EH (cell line): ENCODE data around the gene ADAMTS7.
"Not testable (repeated sequence)": the region's sequence is repeated elsewhere in the genome, so short reads cannot be mapped to it uniquely, and the experiment has no call there.

Experiments
- DNase-seq: peaks from one replicate; pipeline ENCODE4 v3.0.0-alpha.2; 2015; ENCODE audit warnings: low read depth

Gene ADAMTS7

DNA sequence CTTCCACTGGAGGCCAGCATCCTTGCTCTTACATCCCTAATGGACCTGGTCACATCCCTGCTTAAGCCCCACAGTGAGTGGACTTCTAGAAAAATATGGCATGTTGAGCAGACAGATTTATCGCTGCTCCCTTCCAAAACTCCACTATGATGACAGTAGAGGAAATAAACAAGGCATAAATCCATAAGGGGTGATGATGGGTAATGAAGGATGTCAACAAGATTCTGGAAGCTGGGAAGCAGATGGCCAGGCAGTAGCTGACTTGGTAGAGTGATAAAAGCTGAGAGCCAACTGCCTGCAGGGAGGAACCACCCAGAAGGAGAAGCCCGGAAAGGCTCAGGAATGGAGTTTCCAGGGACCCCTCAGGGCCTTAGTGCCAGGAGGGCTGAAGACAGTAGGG, 28.9 kb downstream of the ADAMTS7 start:
- DNase-seq = not testable (repeated sequence)

DNA sequence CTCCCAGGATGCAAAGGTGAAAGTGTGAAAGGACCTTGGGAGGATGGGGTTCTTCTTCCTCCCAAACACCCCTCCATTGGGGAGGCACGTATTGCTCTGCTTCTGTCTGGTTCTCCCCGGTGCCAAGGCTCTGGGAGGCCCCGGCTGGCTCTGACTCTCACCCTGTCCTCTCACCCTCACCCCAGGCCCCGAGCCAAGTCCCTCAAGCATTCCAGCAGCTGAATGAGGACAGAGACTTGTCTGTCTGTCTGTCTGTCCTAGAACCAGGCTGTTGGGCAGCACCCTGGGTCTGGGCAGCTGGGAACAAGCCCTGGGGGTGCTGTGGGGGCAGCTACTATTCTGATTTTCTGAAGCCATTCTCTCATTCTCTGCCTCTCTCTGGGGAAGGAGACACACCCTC, 29.9 kb downstream of the ADAMTS7 start:
- not testable (repeated sequence) for DNase-seq

DNA sequence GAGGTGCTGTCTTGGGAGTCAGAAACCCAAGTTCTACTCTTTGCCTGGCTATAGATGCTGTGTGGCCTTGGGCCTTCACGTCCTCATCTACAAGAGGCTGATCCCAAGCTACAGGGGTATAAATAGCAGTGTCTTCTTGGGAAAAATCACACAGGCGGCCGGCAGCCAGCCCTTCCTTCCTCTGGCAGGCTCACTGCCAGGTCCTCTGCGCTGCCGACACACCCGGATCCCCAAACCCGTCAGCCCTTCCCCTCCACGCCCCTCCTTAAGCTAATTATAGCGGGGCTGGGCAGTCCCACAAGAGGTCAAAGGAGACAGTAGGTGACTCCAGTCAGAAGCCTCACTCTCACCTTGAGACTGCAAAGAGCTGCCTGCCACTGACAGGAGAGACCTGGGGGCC, 31.3 kb downstream of the ADAMTS7 start:
- DNase-seq = not testable (repeated sequence)

DNA sequence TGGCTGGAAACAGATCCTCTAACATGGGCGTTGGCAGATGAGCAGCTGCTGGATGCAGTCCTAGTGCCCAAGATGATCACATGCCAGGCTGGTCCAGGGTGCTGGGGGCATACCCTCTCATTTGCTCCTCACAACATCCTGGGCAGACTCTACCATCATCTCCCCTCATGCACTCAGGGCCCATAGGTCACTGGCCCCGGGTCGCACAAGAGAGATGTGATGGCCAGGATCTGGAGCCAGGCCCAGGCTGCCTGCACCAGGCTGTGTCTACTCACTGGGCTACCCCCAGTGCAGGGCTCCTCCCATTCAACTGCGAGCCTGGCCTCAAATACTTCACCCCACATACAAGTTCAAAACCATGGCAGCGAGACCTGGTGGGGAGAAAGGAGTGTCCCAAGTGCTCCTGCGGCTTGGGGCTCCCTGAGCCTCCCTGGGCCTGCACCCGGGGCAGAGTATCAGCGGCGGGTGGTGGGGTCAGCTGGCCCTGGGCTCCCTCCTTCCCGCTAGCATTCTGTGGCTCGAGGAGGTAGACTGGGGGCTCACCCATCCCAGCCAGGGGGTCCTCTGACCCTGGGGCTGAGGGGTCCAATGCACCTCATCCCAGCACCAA, 32.0 kb downstream of the ADAMTS7 start:
- not testable (repeated sequence) for DNase-seq

- DNase-seq = no peak
These were observed 32.8 kb downstream of the ADAMTS7 start for GRCh38 chr15:78778422-78778821.

- not testable (repeated sequence) for DNase-seq
These were observed 33.3 kb downstream of the ADAMTS7 start for GRCh38 chr15:78777953-78778345.

DNA sequence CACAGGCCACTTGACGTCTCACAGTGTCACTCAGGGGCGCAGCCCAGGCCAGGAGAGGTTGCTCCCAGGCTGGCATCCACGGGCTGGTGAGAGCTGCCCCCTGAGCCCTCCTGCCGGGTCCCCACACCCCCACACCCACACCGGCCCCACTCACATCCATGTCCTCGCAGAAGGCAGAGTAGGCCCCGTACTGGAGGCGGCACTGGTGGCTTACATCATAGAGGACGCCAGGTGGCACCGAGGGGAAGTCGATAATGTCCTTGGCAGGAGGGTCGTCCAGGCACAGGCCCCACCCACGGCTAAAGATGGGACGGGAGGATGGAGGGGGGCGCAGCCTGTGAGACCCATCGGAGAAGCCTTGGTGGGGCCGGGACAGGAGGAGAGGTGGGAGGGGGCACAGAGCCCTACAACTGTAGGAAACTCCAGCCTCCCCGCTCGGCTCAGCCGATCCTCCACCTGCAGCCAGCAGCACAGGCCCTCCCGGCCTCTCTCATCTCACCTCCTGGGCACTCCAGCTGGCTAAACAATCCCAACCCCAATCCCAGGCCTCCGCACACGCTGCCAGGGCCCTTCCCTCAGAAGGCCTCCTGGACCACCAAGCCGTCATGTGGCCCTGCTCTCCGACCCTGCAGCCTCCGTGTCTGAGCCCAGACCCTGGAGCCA, 33.8 kb downstream of the ADAMTS7 start:
- DNase-seq = not testable (repeated sequence)

GRCh38 chr15:78776046-78776925, 35.0 kb downstream of the ADAMTS7 start:
- not testable (repeated sequence) for DNase-seq

DNA sequence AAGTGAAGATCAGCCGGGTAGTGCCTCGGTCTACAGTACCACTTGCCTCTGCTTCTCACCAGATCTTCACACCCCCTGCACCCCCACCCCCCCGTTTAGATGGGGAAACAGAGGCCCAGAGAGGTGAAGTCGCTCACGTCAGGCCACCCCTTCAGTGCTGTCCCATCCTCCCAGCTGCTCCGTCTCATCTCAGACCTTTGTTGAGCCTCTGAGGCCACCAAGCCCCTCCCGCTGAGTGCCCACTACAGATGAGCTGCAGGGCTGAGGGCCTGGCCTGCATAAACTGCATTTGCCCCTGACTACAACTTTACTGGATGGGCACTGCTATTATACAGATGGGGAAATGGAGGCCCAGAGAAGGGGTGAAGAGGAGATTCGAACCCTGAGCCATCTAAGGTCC, 35.8 kb downstream of the ADAMTS7 start:
- DNase-seq = no peak

GRCh38 chr15:78774451-78774990, 36.7 kb downstream of the ADAMTS7 start:
- DNase-seq = not testable (repeated sequence)

DNA sequence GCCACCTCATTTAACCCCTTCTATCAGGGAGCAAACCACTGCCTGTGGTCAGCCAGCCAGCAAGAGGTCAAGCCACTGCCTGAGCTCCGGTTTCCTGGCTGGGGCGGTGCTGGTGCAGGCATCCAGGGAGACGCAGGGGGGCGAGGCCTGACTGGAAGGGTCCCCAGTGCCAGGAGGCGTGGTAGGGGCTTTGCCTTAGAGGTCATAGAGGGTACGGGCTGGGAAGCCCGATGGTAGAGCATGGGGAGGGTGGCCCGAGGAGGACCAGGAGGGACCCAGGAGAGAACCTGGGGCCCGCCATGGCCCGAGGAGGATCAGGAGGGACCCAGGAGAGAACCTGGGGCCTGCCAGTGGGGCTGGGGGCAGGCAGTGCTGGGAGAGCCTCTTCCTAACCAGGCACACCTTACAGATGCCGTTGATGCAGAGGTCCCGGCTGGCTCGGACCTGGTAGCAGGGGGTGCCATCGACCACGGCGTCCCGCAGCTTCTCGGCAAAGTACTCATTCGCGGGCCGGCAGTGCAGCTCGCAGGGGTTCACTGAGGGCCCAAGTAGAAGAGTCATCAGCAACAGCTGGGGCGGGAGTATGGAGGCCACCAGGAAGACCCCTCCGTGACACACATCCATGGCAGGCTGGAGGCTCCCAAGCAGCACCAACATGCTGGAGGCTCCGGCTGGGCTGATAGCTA, 37.4 kb downstream of the ADAMTS7 start:
- DNase-seq = not testable (repeated sequence)

GRCh38 chr15:78772738-78773137, 38.5 kb downstream of the ADAMTS7 start:
- no peak for DNase-seq

- not testable (repeated sequence) for DNase-seq
These were observed 39.7 kb downstream of the ADAMTS7 start for GRCh38 chr15:78771436-78772000.

DNA sequence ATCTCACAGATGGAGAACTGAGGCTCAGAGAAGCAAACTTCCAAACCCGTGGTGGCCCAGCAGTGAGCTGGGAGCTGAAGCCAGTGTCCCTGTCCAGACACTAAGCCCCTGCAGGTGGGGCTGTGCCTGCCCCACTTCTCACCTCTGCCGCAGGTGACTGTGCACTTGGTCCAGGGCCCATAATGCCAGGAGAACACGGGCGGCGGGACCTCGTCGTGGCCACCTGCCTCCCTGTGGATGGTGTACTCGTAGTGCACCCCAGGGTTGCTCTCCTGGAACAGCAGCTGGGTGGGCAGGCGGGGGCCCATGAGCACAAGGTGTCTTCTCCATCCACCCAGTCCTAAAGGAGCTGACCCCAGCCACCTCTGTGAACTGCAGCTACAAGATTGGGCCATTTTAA, 40.2 kb downstream of the ADAMTS7 start:
- not testable (repeated sequence) for DNase-seq

DNA sequence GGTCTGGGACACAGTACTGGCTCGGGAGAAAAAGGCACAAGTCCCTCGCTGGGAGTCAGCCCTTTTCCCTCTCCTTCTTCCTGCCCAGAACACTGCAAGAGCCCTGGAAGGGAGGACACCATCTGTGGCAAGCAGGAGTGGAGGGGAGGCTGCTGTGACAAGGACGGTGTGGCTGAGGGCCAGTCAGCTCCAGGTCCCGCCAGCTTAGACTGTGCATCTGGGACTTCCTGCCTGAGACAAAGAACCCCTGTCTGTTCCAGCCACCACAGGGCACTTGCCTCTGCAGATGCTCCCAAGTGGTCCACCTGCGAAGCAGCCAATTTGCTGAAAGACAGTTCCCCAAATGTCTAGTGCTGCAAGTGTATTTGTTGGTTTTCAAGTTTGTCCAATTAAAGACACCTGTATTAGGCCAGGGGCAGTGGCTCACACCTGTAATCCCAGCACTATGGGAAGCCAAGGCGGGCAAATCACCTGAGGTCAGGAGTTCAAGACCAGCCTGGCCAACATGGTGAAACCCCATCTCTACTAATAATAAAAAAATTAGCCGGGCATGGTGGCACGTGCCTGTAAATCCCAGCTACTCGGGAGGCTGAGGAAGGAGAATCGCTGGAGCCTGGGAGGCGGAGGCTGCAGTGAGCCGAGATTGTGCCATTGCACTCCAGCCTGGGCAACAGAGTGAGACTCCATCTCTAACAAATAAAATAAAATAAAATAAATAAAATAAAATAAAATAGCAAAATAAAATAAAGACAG, 41.6 kb downstream of the ADAMTS7 start:
- DNase-seq = not testable (repeated sequence)

DNA sequence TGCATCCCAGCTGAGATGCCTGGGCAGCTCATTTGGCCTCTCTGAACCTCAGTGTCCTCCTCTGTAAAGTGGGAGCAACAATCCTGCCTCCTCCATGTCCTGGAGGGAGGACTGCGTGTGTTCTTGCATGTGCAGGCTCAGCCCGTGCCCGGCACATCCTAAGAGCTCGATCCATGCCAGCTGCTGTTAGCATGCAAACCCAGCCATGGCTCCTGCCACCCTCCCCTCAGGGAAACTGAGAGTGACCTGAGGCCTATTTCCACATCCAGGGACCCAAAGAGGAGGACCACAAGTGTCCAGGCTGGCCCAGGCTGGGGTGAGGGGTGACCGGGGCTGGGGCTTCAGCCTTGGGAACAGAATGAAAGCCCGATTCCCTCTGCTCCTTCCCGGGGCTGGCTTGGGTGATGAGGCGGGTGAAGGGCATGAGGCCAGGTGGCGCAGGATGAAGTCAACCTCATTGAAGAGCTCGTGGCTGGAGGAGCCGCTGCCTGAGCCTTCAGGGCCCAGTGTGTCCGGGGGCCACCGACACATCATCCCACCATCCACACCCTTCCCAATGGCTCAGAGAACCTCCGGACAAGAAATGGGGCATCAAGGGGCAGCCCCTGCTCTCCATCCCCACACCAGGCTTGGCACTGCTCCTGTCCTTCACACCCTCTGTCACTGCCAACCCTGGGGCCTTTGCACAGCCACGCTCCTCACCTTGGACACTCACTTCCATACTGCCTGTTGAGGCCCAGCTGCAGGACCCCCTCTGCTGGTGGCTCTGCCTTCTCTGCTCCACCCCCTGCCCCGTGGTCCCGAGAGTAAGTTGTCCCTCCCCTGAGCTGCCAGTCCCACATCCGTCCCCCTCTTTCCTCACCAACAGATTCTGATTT, 42.5 kb downstream of the ADAMTS7 start:
- DNase-seq = no peak

DNA sequence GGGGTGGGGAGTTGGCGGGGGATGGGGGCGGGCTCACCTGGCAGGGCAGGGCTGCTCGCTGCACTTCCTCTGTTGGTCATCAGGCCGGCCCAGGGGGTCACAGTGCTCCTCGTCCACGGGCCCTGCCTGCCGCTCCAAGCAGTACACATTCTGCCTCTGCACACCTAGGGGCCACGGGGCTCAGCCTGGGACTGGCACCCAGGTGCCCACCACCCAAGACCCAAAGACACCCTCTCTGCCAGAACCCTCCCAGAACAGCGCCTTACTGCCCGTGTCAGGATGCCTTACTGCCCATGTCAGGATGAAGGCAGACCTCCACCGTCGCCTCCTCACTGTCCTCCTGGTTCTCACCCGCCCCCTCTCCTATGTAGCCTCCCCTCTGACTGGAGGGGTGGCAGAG, 43.2 kb downstream of the ADAMTS7 start:
- no peak for DNase-seq

GRCh38 chr15:78767331-78767951, 43.8 kb downstream of the ADAMTS7 start:
- DNase-seq = no peak

DNA sequence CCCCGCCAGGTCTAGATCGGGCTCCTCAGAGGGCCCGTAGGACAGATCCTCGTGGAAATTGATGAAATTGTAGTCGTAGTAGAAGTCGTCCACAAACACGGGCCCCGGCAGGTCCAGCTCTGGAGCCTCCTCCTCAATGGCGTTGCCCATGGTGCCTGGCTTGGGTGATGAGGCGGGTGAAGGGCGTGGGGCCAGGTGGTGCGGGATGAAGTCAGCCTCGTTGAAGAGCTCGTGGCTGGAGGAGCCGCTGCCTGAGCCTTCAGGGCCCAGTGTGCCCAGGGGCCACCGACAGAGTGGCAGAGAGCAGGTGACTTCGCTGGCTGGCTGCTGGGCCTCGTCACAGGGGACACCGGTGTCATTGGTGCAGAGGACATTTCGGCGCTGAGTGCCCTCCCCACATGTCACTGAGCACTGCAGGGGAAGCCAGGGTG, 44.6 kb downstream of the ADAMTS7 start:
- not testable (repeated sequence) for DNase-seq
